Stomach (tissue), 4 donors: ENCODE measurements around the gene IFNA21.

Source experiments
- CTCF ChIP-seq, 7 experiments: fragments of 450-650 bp in 4 of 7; fragments of 200-600 bp in 3 of 7; sonication (generic) in 3 of 7; IDR thresholded peaks; one replicate each; pipeline ENCODE4 v1.5.1; 2016 to 2019; ENCODE audit warnings: antibody characterized with exemption in 7 of 7, control low read depth in 2 of 7, mild to moderate bottlenecking in 1 of 7
- POLR2A ChIP-seq, 4 donors: fragments of 450-650 bp; IDR thresholded peaks; one replicate each; pipeline ENCODE4 v1.6.1; 2016; ENCODE audit warnings: antibody characterized with exemption in 4 of 4, control low read depth in 2 of 4, mild to moderate bottlenecking in 1 of 4, moderate library complexity in 1 of 4
- POLR2AphosphoS5 ChIP-seq, 3 donors: sonication (generic); formaldehyde crosslinking; IDR thresholded peaks; one replicate each; pipeline ENCODE4 v1.6.1; 2016; ENCODE audit warnings: antibody characterized with exemption in 3 of 3

- TF ChIP-seq POLR2A (IDR thresholded peaks at IDR 0.05) (no peak), CTCF (IDR thresholded peaks at IDR 0.05) (no peak), POLR2AphosphoS5 (IDR thresholded peaks at IDR 0.05) (no peak)
These were observed 44.7 kb downstream of the IFNA21 start for GRCh38 chr9:21121595-21122251.
